ENCODE results near the gene JARID2. TPM values are rescaled to one million over a fixed set of nuclear protein-coding genes. Genes with fewer than 3 reads are reported as not detected.

JARID2 gene
- total and polyA plus RNA-seq, 4 donors: 1.4 to 12.3 (median 3.4) TPM

DNA sequence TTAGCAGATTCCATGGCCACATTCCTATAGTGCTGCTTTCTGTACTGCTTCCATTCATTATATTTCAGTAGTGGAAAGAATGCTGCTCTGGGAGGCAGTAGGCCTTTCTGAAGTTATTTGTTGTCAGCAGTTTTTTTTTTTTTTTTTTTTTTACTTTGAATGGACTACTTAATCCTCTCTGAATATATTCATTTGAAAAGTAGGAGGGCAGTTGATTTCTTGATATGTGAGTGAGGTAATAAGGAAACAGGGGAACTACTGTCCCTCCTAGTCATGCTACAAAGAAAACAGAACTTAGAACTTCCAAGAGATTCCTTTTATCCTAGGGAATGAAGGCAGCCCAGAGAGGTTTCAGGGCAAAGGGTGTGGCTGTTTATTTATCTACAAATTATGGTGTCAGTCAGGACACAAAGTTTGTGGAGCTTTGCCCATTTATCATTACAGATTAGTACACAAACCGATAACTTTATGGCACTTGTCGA lies 155.9 kb downstream of the JARID2 start:
- no peak for DNase-seq (ENCODE audit: low spot score)
- Histone ChIP-seq H3K27ac (ENCODE audit: low read depth in 1 of 2, low read length in 2 of 2) (no peak overlapping the region), H3K9ac (ENCODE audit: low read depth in 1 of 2, low read length in 2 of 2) (no peak overlapping the region), H3K4me3 (ENCODE audit: low read depth in 1 of 3, low read length in 3 of 3) (no peak overlapping the region), H3K9me3 (ENCODE audit: control insufficient read depth in 4 of 4, low read length in 3 of 4) (no peaks in the 10 kb centered on the region), H3K27me3 (ENCODE audit: control insufficient read depth in 4 of 4, insufficient read depth in 4 of 4, low read length in 3 of 4) (no peaks in the 10 kb centered on the region), H3K4me1 (ENCODE audit: control insufficient read depth in 4 of 4, insufficient read depth in 4 of 4, low read length in 3 of 4) (peaks cover 11 to 36% (median 33%) of the 10 kb centered on the region in 4 donors), H3K36me3 (ENCODE audit: control insufficient read depth in 4 of 4, insufficient read depth in 3 of 4, low read depth in 1 of 4, low read length in 3 of 4) (no peaks in the 10 kb centered on the region)
- WGBS: 64% methylated on average over 2 of the region's 2 CpGs
- TF ChIP-seq EGR1 (IDR thresholded peaks at IDR 0.05; ENCODE audit: low read depth in 2 of 2): no peak
- TF ChIP-seq, protein P1, sequence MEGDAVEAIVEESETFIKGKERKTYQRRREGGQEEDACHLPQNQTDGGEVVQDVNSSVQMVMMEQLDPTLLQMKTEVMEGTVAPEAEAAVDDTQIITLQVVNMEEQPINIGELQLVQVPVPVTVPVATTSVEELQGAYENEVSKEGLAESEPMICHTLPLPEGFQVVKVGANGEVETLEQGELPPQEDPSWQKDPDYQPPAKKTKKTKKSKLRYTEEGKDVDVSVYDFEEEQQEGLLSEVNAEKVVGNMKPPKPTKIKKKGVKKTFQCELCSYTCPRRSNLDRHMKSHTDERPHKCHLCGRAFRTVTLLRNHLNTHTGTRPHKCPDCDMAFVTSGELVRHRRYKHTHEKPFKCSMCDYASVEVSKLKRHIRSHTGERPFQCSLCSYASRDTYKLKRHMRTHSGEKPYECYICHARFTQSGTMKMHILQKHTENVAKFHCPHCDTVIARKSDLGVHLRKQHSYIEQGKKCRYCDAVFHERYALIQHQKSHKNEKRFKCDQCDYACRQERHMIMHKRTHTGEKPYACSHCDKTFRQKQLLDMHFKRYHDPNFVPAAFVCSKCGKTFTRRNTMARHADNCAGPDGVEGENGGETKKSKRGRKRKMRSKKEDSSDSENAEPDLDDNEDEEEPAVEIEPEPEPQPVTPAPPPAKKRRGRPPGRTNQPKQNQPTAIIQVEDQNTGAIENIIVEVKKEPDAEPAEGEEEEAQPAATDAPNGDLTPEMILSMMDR (IDR thresholded peaks at IDR 0.05; ENCODE audit: low read depth, low read length, missing input control): no peak
- no peak for TF ChIP-seq TAF1 (conservative IDR thresholded peaks at IDR 0.05)
- no peak for TF ChIP-seq HNF4G (IDR thresholded peaks at IDR 0.05)
- no peak for TF ChIP-seq SP1 (IDR thresholded peaks at IDR 0.05)
- no peak for TF ChIP-seq YY1 (IDR thresholded peaks at IDR 0.05)
- no peak for TF ChIP-seq RAD21 (IDR thresholded peaks at IDR 0.05)
- TF ChIP-seq, protein P2, sequence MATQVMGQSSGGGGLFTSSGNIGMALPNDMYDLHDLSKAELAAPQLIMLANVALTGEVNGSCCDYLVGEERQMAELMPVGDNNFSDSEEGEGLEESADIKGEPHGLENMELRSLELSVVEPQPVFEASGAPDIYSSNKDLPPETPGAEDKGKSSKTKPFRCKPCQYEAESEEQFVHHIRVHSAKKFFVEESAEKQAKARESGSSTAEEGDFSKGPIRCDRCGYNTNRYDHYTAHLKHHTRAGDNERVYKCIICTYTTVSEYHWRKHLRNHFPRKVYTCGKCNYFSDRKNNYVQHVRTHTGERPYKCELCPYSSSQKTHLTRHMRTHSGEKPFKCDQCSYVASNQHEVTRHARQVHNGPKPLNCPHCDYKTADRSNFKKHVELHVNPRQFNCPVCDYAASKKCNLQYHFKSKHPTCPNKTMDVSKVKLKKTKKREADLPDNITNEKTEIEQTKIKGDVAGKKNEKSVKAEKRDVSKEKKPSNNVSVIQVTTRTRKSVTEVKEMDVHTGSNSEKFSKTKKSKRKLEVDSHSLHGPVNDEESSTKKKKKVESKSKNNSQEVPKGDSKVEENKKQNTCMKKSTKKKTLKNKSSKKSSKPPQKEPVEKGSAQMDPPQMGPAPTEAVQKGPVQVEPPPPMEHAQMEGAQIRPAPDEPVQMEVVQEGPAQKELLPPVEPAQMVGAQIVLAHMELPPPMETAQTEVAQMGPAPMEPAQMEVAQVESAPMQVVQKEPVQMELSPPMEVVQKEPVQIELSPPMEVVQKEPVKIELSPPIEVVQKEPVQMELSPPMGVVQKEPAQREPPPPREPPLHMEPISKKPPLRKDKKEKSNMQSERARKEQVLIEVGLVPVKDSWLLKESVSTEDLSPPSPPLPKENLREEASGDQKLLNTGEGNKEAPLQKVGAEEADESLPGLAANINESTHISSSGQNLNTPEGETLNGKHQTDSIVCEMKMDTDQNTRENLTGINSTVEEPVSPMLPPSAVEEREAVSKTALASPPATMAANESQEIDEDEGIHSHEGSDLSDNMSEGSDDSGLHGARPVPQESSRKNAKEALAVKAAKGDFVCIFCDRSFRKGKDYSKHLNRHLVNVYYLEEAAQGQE (IDR thresholded peaks at IDR 0.05): no peak
- no peak for TF ChIP-seq FOXA2 (IDR thresholded peaks at IDR 0.05)
- TF ChIP-seq HNF4A (conservative IDR thresholded peaks at IDR 0.05): no peak
- TF ChIP-seq, protein P3, sequence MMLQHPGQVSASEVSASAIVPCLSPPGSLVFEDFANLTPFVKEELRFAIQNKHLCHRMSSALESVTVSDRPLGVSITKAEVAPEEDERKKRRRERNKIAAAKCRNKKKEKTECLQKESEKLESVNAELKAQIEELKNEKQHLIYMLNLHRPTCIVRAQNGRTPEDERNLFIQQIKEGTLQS (IDR thresholded peaks at IDR 0.05): no peak
- TF ChIP-seq JUND (IDR thresholded peaks at IDR 0.05): no peak
- TF ChIP-seq, protein P4, sequence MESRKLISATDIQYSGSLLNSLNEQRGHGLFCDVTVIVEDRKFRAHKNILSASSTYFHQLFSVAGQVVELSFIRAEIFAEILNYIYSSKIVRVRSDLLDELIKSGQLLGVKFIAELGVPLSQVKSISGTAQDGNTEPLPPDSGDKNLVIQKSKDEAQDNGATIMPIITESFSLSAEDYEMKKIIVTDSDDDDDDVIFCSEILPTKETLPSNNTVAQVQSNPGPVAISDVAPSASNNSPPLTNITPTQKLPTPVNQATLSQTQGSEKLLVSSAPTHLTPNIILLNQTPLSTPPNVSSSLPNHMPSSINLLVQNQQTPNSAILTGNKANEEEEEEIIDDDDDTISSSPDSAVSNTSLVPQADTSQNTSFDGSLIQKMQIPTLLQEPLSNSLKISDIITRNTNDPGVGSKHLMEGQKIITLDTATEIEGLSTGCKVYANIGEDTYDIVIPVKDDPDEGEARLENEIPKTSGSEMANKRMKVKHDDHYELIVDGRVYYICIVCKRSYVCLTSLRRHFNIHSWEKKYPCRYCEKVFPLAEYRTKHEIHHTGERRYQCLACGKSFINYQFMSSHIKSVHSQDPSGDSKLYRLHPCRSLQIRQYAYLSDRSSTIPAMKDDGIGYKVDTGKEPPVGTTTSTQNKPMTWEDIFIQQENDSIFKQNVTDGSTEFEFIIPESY (IDR thresholded peaks at IDR 0.05): no peak
- no peak for TF ChIP-seq RXRA (IDR thresholded peaks at IDR 0.05)
- TF ChIP-seq, protein P5, sequence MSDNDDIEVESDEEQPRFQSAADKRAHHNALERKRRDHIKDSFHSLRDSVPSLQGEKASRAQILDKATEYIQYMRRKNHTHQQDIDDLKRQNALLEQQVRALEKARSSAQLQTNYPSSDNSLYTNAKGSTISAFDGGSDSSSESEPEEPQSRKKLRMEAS (IDR thresholded peaks at IDR 0.05): no peak
- no peak for TF ChIP-seq GABPA (IDR thresholded peaks at IDR 0.05 in 1 of 2, conservative IDR thresholded peaks at IDR 0.05 in 1 of 2)
- TF ChIP-seq FOXA1 (IDR thresholded peaks at IDR 0.05): no peak
- no peak for TF ChIP-seq NR2F2 (IDR thresholded peaks at IDR 0.05)

Measured in liver (tissue), 9 donors.